HEK293T (cell line): ENCODE data around the gene POGK.
"Not testable (repeated sequence)": the region's sequence is repeated elsewhere in the genome, so short reads cannot be mapped to it uniquely, and the experiment has no call there.

Experiments used
- CTCF ChIA-PET: fragments of 350-600 bp; formaldehyde crosslinking; extraction: SDS; loops from one replicate; lab custom pipeline; 2021; ENCODE audit warnings: antibody characterized with exemption, inconsistent platforms; lab: Yijun Ruan, JAX
- POLR2A ChIA-PET: fragments of 350-600 bp; formaldehyde crosslinking; extraction: SDS; loops from one replicate; lab custom pipeline; 2020; ENCODE audit warnings: antibody characterized with exemption, inconsistent platforms; lab: Yijun Ruan, JAX
- DNase-seq: peaks from one replicate; pipeline ENCODE4 v3.0.0; 2012; ENCODE audit warnings: mixed read lengths; ENCODE audit errors: extremely low spot score
- ARNT ChIP-seq: fragments of 450-650 bp; IDR thresholded peaks from 2 replicates; pipeline ENCODE4 v1.6.1; 2017; ENCODE audit warnings: mild to moderate bottlenecking
- BHLHE40 ChIP-seq: fragments of 450-650 bp; IDR thresholded peaks from 2 replicates; pipeline ENCODE4 v1.6.1; 2016; ENCODE audit warnings: mild to moderate bottlenecking, moderate library complexity, borderline replicate concordance
- CTBP1 ChIP-seq: fragments of 450-650 bp; IDR thresholded peaks from 2 replicates; pipeline ENCODE4 v1.6.1; 2016; ENCODE audit warnings: borderline replicate concordance
- ELF4 ChIP-seq: fragments of 450-650 bp; IDR thresholded peaks from 2 replicates; pipeline ENCODE4 v1.6.1; 2017; ENCODE audit warnings: antibody characterized with exemption
- FOXA1 ChIP-seq: fragments of 450-650 bp; IDR thresholded peaks from 2 replicates; pipeline ENCODE4 v1.6.1; 2016; ENCODE audit warnings: mild to moderate bottlenecking
- FOXK2 ChIP-seq: fragments of 450-650 bp; IDR thresholded peaks from 2 replicates; pipeline ENCODE4 v1.6.1; 2016; ENCODE audit warnings: mild to moderate bottlenecking
- FOXM1 ChIP-seq: fragments of 450-650 bp; IDR thresholded peaks from 2 replicates; pipeline ENCODE4 v1.6.1; 2017; ENCODE audit warnings: mild to moderate bottlenecking, borderline replicate concordance
- HDGF ChIP-seq: fragments of 450-650 bp; IDR thresholded peaks from 2 replicates; pipeline ENCODE4 v1.6.1; 2017; ENCODE audit warnings: antibody characterized with exemption, borderline replicate concordance
- L3MBTL2 ChIP-seq: fragments of 450-650 bp; conservative IDR thresholded peaks from 2 replicates; pipeline ENCODE4 v1.6.1; 2016; ENCODE audit warnings: mild to moderate bottlenecking
- LEF1 ChIP-seq: fragments of 450-650 bp; IDR thresholded peaks from 2 replicates; pipeline ENCODE4 v1.6.1; 2017; ENCODE audit warnings: mild to moderate bottlenecking, borderline replicate concordance
- NFRKB ChIP-seq: fragments of 450-650 bp; IDR thresholded peaks from 2 replicates; pipeline ENCODE4 v1.6.1; 2016; ENCODE audit warnings: mild to moderate bottlenecking, moderate library complexity
- PKNOX1 ChIP-seq: fragments of 450-650 bp; IDR thresholded peaks from 2 replicates; pipeline ENCODE4 v1.6.1; 2016
- SP1 ChIP-seq: fragments of 450-650 bp; IDR thresholded peaks from 2 replicates; pipeline ENCODE4 v1.6.1; 2017
- SUZ12 ChIP-seq: fragments of 450-650 bp; IDR thresholded peaks from 2 replicates; pipeline ENCODE4 v1.6.1; 2016; ENCODE audit warnings: mild to moderate bottlenecking
- TARDBP ChIP-seq: fragments of 450-650 bp; IDR thresholded peaks from 2 replicates; pipeline ENCODE4 v1.6.1; 2016
- ZNF384 ChIP-seq: fragments of 450-650 bp; IDR thresholded peaks from 2 replicates; pipeline ENCODE4 v1.6.1; 2016

POGK gene

GRCh38 chr1:166875734-166876539 is 36.7 kb downstream of the POGK start, which contains the start of gene TADA1:
TSS of gene TADA1 (minus strand) at chr1:166876264. CDS start at chr1:166876233, 31 bp downstream.
- DNase-seq, result peak; percentile 96
- ChIA-PET CTCF (interaction anchor here (0.6 to 1.0 kb wide), 4 partner anchors 177 to 994 kb away, joined by 3 read pairs; no protein-coding TSS in a partner anchor), POLR2A (interaction anchor here (0.7 to 1.6 kb wide), 10 partner anchors 10 to 347 kb away, joined by 3 to 9 read pairs (median 4); partner anchors contain the start of genes POGK and POU2F1)
- TF ChIP-seq ARNT, result peak; percentile 18; the same call in 1 of the 2 replicates
- TF ChIP-seq NFRKB, result no peak
- TF ChIP-seq ELF4, result no peak
- TF ChIP-seq L3MBTL2, result peak; percentile 86
- peak; percentile 88 for TF ChIP-seq PKNOX1

GRCh38 chr1:166876540-166876838 is 37.2 kb downstream of the POGK start:
- ChIA-PET CTCF (interaction anchor here (0.6 to 1.0 kb wide), 3 partner anchors 176 to 995 kb away, joined by 3 read pairs; no protein-coding TSS in a partner anchor), POLR2A (interaction anchor here (0.7 to 1.6 kb wide), 10 partner anchors 9 to 347 kb away, joined by 3 to 9 read pairs (median 4); partner anchors contain the start of genes POGK and POU2F1)
- DNase-seq, result no peak
- TF ChIP-seq ZNF384 (no peak), CTBP1 (no peak), BHLHE40 (no peak), FOXK2 (no peak), SUZ12 (no peak), ARNT (no peak), PKNOX1 (no peak), SP1 (no peak), ELF4 (no peak), NFRKB (no peak), FOXA1 (no peak), TARDBP (no peak), LEF1 (no peak), L3MBTL2 (no peak; the same call in 1 of the 2 replicates), FOXM1 (no peak), HDGF (no peak)

DNA sequence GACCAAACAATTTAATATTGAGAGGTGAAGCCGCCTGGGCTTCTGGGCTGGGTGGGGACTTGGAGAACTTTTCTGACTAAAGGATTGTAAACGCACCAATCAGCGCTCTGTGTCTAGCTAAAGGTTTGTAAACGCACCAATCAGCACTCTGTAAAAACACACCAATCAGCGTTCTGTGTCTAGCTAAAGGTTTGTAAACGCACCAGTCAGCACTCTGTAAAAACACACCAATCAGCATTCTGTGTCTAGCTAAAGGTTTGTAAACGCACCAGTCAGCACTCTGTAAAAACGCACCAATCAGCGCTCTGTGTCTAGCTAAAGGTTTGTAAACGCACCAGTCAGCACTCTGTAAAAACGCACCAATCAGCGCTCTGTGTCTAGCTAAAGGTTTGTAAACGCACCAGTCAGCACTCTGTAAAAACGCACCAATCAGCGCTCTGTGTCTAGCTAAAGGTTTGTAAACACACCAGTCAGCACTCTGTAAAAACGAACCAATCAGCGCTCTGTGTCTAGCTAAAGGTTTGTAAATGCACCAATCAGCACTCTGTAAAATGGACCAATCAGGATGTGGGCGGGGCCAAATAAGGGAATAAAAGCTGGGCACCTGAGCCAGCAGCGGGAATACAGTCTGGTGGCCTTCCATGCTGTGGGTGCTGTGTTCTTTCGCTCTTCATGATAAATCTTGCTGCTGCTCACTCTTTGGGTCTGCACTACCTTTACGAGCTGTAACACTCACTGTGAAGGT is 39.1 kb downstream of the POGK start:
- DNase-seq, CTCF ChIA-PET: not testable (repeated sequence)
- POLR2A ChIA-PET, result interaction anchor here (1.4 kb wide), 1 partner anchor 40 kb away, joined by 3 read pairs; no protein-coding TSS in a partner anchor

DNA sequence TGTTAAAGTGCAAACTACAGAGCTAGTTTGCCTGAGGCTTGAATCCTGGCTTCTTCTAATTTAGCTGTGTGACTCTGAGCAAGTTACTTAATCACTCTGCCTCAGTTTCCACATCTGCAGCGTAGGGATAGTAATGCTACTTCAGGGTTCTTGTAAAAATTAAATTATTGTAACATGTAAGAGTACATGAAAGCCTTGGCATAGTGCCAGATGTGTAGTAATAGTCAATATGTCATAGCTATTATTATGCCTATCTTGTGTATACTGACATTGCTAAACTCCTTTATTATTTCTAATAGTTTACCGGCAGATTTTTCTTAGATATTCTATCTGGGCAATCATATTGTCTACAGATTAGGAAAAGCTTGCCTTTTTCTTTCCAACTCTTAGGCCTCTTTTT is 43.6 kb downstream of the POGK start:
- ChIA-PET POLR2A (no interaction called here), CTCF (interaction anchor here (0.9 kb wide), 1 partner anchor 27 kb away, joined by 3 read pairs; no protein-coding TSS in a partner anchor)
- TF ChIP-seq L3MBTL2, result no peak
- no peak for TF ChIP-seq FOXA1
- TF ChIP-seq PKNOX1, result no peak
- no peak for TF ChIP-seq ARNT
- no peak for TF ChIP-seq LEF1
- no peak for TF ChIP-seq TARDBP
- no peak for TF ChIP-seq CTBP1
- TF ChIP-seq FOXK2, result no peak
- TF ChIP-seq HDGF, result no peak
- TF ChIP-seq SUZ12, result no peak
- TF ChIP-seq BHLHE40, result no peak
- TF ChIP-seq ZNF384, result no peak
- DNase-seq, result no peak

DNA sequence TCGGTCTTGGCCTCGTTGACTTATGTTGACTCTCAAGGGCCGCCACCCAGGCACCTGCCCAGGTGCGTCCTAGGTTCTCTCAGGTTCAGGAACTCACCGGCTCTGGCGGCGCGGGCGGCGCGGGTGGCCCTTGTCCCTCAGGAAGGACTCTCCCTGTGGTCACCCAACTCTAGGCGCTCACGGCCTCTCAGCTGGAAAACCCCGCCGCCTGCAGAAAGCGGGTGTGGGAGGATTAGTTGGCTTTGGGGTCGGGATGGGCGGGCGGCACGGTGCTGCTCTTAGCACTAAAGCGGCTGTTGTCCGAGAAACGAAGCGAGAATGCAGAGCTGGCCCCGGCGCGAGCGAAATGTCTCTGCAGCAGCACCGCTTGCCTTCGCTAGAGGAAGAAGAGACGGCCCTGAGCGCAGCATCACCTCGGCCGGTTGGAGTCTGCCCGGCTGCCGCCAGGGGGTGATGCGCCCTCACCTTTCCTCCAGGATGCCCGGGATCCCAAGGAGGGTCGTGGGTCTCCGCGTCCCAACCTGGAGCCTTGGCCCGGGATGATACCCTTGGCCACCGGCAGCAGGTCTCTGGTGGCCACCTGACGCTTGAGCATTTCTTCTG is 44.9 kb downstream of the POGK start:
- no peak for TF ChIP-seq BHLHE40
- TF ChIP-seq ARNT, result no peak
- TF ChIP-seq SUZ12, result no peak
- no peak for TF ChIP-seq ELF4
- no peak for TF ChIP-seq L3MBTL2
- no peak for TF ChIP-seq CTBP1
- ChIA-PET POLR2A (interaction anchor here (2.3 kb wide), 1 partner anchor 8 kb away, joined by 5 read pairs; the partner anchor contains the start of gene TADA1), CTCF (no interaction called here)
- no peak for DNase-seq

- ChIA-PET CTCF (interaction anchor here (0.7 kb wide), 1 partner anchor 176 kb away, joined by 6 read pairs; no protein-coding TSS in a partner anchor), POLR2A (interaction anchor here (2.3 kb wide), 1 partner anchor 9 kb away, joined by 5 read pairs; the partner anchor contains the start of gene TADA1)
- TF ChIP-seq SP1, result no peak
- no peak for TF ChIP-seq SUZ12
- no peak for TF ChIP-seq ARNT
- no peak for TF ChIP-seq LEF1
- TF ChIP-seq ZNF384, result no peak
- TF ChIP-seq TARDBP, result no peak
- TF ChIP-seq CTBP1, result no peak
- TF ChIP-seq PKNOX1, result no peak
- no peak for TF ChIP-seq FOXA1
- TF ChIP-seq BHLHE40, result no peak
- no peak for TF ChIP-seq L3MBTL2
- TF ChIP-seq ELF4, result no peak
- no peak for TF ChIP-seq HDGF
- TF ChIP-seq NFRKB, result no peak
- TF ChIP-seq FOXM1, result no peak
- no peak for DNase-seq
Observed at GRCh38 chr1:166884971-166885370, 45.7 kb downstream of the POGK start.
